GM12878 (cell line): ENCODE measurements around the gene TRAPPC3. TPM values are rescaled to one million over a fixed set of nuclear protein-coding genes. Genes with fewer than 3 reads are reported as not detected.

Experiments
- ATAC-seq: fragments of 200-7000 bp; cut with Tn5 transposase; 3 replicates; pipeline ENCODE4 v1.9.1; 2020; ENCODE audit warnings: mild to moderate bottlenecking, moderate library complexity
- BruUV-seq: library from RNA; stranded (reverse); fragments of 400-500 nt; replicated peaks from 2 replicates; lab custom pipeline; 2021; lab: Mats Ljungman, UMichigan
- CTCF ChIA-PET: fragments of 300-600 bp; sonication (Branson Sonifier 250); formaldehyde crosslinking; extraction: SDS; loops from one replicate; lab custom pipeline; 2021; ENCODE audit warnings: inconsistent platforms; lab: Yijun Ruan, JAX
- POLR2A ChIA-PET: fragments of 350-600 bp; formaldehyde crosslinking; extraction: SDS; loops from one replicate; lab custom pipeline; 2021; ENCODE audit warnings: inconsistent platforms; lab: Charles Lee
- RAD21 ChIA-PET: fragments of 300-600 bp; sonication (Branson Sonifier 250); formaldehyde crosslinking; loops from one replicate; lab custom pipeline; 2023; ENCODE audit warnings: antibody characterized with exemption; ENCODE audit not compliant: unreplicated experiment; lab: Charles Lee
- SMC1A ChIA-PET: fragments of 300-600 bp; sonication (Branson Sonifier 250); formaldehyde crosslinking; loops from one replicate; lab custom pipeline; 2023; ENCODE audit not compliant: unreplicated experiment, uncharacterized antibody; lab: Charles Lee
- DNase-seq: peaks from one replicate; pipeline ENCODE4 v3.0.0-alpha.2; 2011; ENCODE audit warnings: low read depth, low spot score
- FAIRE-seq: peaks from 3 replicates; lab custom pipeline; 2011; peaks lifted over from hg19 to GRCh38; lab: Jason Lieb, UNC
- H2AFZ ChIP-seq: 2 replicates; pipeline ENCODE4 v1.6.0; 2011; ENCODE audit warnings: low read depth, low read length, control low read depth; ENCODE audit not compliant: control insufficient read depth
- H3K27ac ChIP-seq: 2 replicates; pipeline ENCODE4 v1.5.1; 2011; ENCODE audit warnings: control low read depth; ENCODE audit not compliant: control insufficient read depth, insufficient read depth
- H3K27me3 ChIP-seq, 2 experiments: replicated peaks in 1 of 2; 2 replicates each; pipeline versions ENCODE4 v1.6.0 to v1.6.1; 2011; ENCODE audit warnings: low read length in 1 of 2; ENCODE audit not compliant: control insufficient read depth in 2 of 2, insufficient read depth in 2 of 2
- H3K36me3 ChIP-seq, 2 experiments: 2 replicates each; pipeline ENCODE4 v1.5.1; 2011; ENCODE audit warnings: low read length in 1 of 2; ENCODE audit not compliant: control insufficient read depth in 2 of 2, insufficient read depth in 2 of 2
- H3K4me1 ChIP-seq: 2 replicates; pipeline ENCODE4 v1.6.1; 2011; ENCODE audit warnings: mild to moderate bottlenecking, low read length, moderate library complexity, mixed read lengths; ENCODE audit not compliant: control insufficient read depth, insufficient read depth
- H3K4me2 ChIP-seq: 2 replicates; pipeline ENCODE4 v1.6.0; 2011; ENCODE audit warnings: control low read depth; ENCODE audit not compliant: control insufficient read depth, insufficient read depth
- H3K4me3 ChIP-seq: fragments of 200-600 bp; sonication (generic); 2 replicates; pipeline ENCODE4 v1.5.1; 2016
- H3K79me2 ChIP-seq: 2 replicates; pipeline ENCODE4 v1.6.0; 2011; ENCODE audit warnings: low read length; ENCODE audit not compliant: control insufficient read depth, insufficient read depth
- H3K9ac ChIP-seq: 2 replicates; pipeline ENCODE4 v1.8.0; 2011; ENCODE audit warnings: low read length, control low read depth, mixed read lengths; ENCODE audit not compliant: control insufficient read depth, insufficient read depth
- H3K9me3 ChIP-seq: replicated peaks from 3 replicates; pipeline ENCODE4 v1.5.1; 2011; ENCODE audit warnings: mild to moderate bottlenecking, low read length; ENCODE audit not compliant: control insufficient read depth, insufficient read depth
- H4K20me1 ChIP-seq: 2 replicates; pipeline ENCODE4 v1.6.0; 2011; ENCODE audit not compliant: control insufficient read depth, insufficient read depth
- BRCA1 ChIP-seq: IDR thresholded peaks from 2 replicates; pipeline ENCODE4 v1.6.1; 2011; ENCODE audit warnings: low read depth, low read length, improper control_type of control experiment
- CBX3 ChIP-seq: fragments of 200-600 bp; sonication (generic); IDR thresholded peaks from 2 replicates; pipeline ENCODE4 v1.6.1; 2016; ENCODE audit warnings: low read depth, borderline replicate concordance
- CHD1 ChIP-seq: IDR thresholded peaks from 2 replicates; pipeline ENCODE4 v1.6.1; 2012; ENCODE audit warnings: low read depth, low read length, improper control_type of control experiment
- CHD2 ChIP-seq: IDR thresholded peaks from 2 replicates; pipeline ENCODE4 v1.6.1; 2011; ENCODE audit warnings: low read depth, low read length, improper control_type of control experiment, borderline replicate concordance
- EGR1 ChIP-seq, 2 experiments: IDR thresholded peaks; 1 replicate in 1 of 2; 2 replicates in 1 of 2; pipeline ENCODE4 v1.6.1; 2011 to 2012; ENCODE audit warnings: low read depth in 2 of 2, low read length in 2 of 2, borderline replicate concordance in 1 of 2, mild to moderate bottlenecking in 1 of 2, moderate library complexity in 1 of 2
- ESRRA ChIP-seq: IDR thresholded peaks from 2 replicates; pipeline ENCODE4 v1.6.1; 2012; ENCODE audit warnings: mild to moderate bottlenecking, low read length, improper control_type of control experiment
- FOS ChIP-seq: IDR thresholded peaks from 3 replicates; pipeline ENCODE4 v1.6.1; 2011; ENCODE audit warnings: borderline replicate concordance; ENCODE audit not compliant: insufficient read length; ENCODE audit errors: extremely low read depth
- IRF4 ChIP-seq: IDR thresholded peaks from 2 replicates; pipeline ENCODE4 v1.6.1; 2011; ENCODE audit warnings: low read depth, low read length
- KAT2A ChIP-seq: conservative IDR thresholded peaks from 2 replicates; pipeline ENCODE4 v1.6.1; 2011; ENCODE audit warnings: low read depth, low read length; ENCODE audit not compliant: control insufficient read depth
- KDM1A ChIP-seq: fragments of 200-600 bp; sonication (generic); IDR thresholded peaks from 2 replicates; pipeline ENCODE4 v1.6.1; 2016; ENCODE audit warnings: borderline replicate concordance
- RAD21 ChIP-seq: IDR thresholded peaks from 2 replicates; pipeline ENCODE4 v1.6.1; 2011; ENCODE audit warnings: mild to moderate bottlenecking, low read depth, low read length, moderate library complexity; ENCODE audit not compliant: insufficient read depth
- RAD51 ChIP-seq: fragments of 450-650 bp; IDR thresholded peaks from 2 replicates; pipeline ENCODE4 v1.6.1; 2016; ENCODE audit warnings: moderate library complexity, mild to moderate bottlenecking, inconsistent platforms
- RELA ChIP-seq: fragments of 450-650 bp; IDR thresholded peaks from 2 replicates; pipeline ENCODE4 v1.8.0; 2014; ENCODE audit warnings: borderline replicate concordance; ENCODE audit not compliant: partially characterized antibody
- TCF3 ChIP-seq: IDR thresholded peaks from 2 replicates; pipeline ENCODE4 v1.6.1; 2012; ENCODE audit warnings: low read depth, mild to moderate bottlenecking, low read length, borderline replicate concordance; ENCODE audit not compliant: insufficient read depth
- ZNF207 ChIP-seq: fragments of 450-650 bp; IDR thresholded peaks from 2 replicates; pipeline ENCODE4 v1.6.1; 2014; ENCODE audit warnings: antibody characterized with exemption, mild to moderate bottlenecking, borderline replicate concordance
- WGBS: methylation state at CpG from one replicate; pipeline ENCODE4 v1.1.6; 2016; ENCODE audit warnings: low lambda C conversion rate; ENCODE audit not compliant: insufficient replicate concordance, insufficient coverage; ENCODE audit errors: missing lambda C conversion rate; 5-methylcytosine and 5-hydroxymethylcytosine counted together
- in situ Hi-C: fragments of 300-500 bp; cut with MboI; formaldehyde crosslinking; loops from 9 replicates; pipeline ENCODE4 v1.14.3; 2018; ENCODE audit warnings: mixed read lengths
- intact Hi-C: fragments of 100-400 bp; cut with micrococcal nuclease; formaldehyde crosslinking; loops from one replicate; pipeline ENCODE4 v1.14.2; 2022; ENCODE audit not compliant: unreplicated experiment
- polyA plus RNA-seq, 11 experiments: library from polyadenylated mRNA; depleted of rRNA in 4 of 11; unstranded in 6 of 11; stranded (reverse) in 5 of 11; fragments of >200 nt; fragmentation: Nextera tagmentation in 4 of 11; fragmentation: Illumina TruSeq in 1 of 11; extraction: Ambion mirVana in 4 of 11; extraction: Trizol in 1 of 11; gene quantifications; 1 replicate in 1 of 11; 2 replicates in 10 of 11; pipeline versions ENCODE4 v1.2.1 to v1.2.3, GENCODE V29; 2011 to 2016; ENCODE audit warnings: inconsistent platforms in 2 of 11, missing spikeins in 2 of 11, low read depth in 1 of 11
- total RNA-seq, 4 experiments: library from RNA; depleted of rRNA in 3 of 4; stranded (reverse); fragments of >200 nt in 3 of 4; fragmentation: Illumina TruSeq in 1 of 4; extraction: Trizol in 1 of 4; gene quantifications; 2 replicates each; pipeline versions ENCODE4 v1.2.1 to v1.2.3, GENCODE V29; 2013 to 2021
- TF ChIP-seq, protein P1 (sequence below): IDR thresholded peaks from 2 replicates; pipeline ENCODE4 v1.6.1; 2012; ENCODE audit warnings: low read depth, low read length, improper control_type of control experiment

TRAPPC3 gene
- total and polyA plus RNA-seq, 10 of the 15 experiments (the other 5 are each of a cell fraction or from before 2014, with no cell fraction given), result 14.7 to 122 (median 70.5) TPM

- ATAC-seq (no peak), DNase-seq (no peak), FAIRE-seq (no peak)
- Histone ChIP-seq H3K9me3 (no peaks in the 10 kb centered on the region), H3K9ac (no peak overlapping the region), H3K27ac (no peak overlapping the region), H3K4me1 (no peaks in the 10 kb centered on the region), H3K36me3 (no peaks in the 10 kb centered on the region), H3K27me3 (no peaks in the 10 kb centered on the region), H3K79me2 (no peaks in the 10 kb centered on the region), H3K4me2 (no peak overlapping the region), H3K4me3 (no peak overlapping the region), H4K20me1 (no peaks in the 10 kb centered on the region), H2AFZ (no peak overlapping the region)
- RAD21 ChIA-PET, result interaction anchor here (0.6 to 1.5 kb wide), 3 partner anchors 24 to 142 kb away, joined by 3 to 4 read pairs (median 3); no protein-coding TSS in a partner anchor
- WGBS, result 21% methylated on average over 4 of the region's 4 CpGs
- intact Hi-C loops (no loop called here), in situ Hi-C loops (no loop called here)
- BruUV-seq, result no TSS peak
- POLR2A ChIA-PET, result no interaction called here
- TF ChIP-seq ZNF207, result no peak
- no peak for TF ChIP-seq FOS
- no peak for TF ChIP-seq IRF4
- TF ChIP-seq RELA, result no peak
- no peak for TF ChIP-seq RAD21
- TF ChIP-seq RAD51, result no peak
- TF ChIP-seq KDM1A, result no peak
- TF ChIP-seq CHD1, result no peak
- TF ChIP-seq, protein P1, sequence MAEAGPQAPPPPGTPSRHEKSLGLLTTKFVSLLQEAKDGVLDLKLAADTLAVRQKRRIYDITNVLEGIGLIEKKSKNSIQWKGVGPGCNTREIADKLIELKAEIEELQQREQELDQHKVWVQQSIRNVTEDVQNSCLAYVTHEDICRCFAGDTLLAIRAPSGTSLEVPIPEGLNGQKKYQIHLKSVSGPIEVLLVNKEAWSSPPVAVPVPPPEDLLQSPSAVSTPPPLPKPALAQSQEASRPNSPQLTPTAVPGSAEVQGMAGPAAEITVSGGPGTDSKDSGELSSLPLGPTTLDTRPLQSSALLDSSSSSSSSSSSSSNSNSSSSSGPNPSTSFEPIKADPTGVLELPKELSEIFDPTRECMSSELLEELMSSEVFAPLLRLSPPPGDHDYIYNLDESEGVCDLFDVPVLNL, result no peak
- TF ChIP-seq CHD2, result no peak
- no peak for TF ChIP-seq TCF3
- TF ChIP-seq ESRRA, result no peak
- no peak for TF ChIP-seq CBX3
- no peak for TF ChIP-seq KAT2A
- no peak for TF ChIP-seq BRCA1
- TF ChIP-seq EGR1 (IDR thresholded peaks at IDR 0.05; ENCODE audit: borderline replicate concordance in 1 of 2, low read depth in 2 of 2, low read length in 2 of 2), result no peak
- CTCF ChIA-PET, result interaction anchor here (1.0 to 1.6 kb wide), 4 partner anchors 11 to 24 kb away, joined by 3 to 5 read pairs (median 4); no protein-coding TSS in a partner anchor
- SMC1A ChIA-PET, result no interaction called here
Observed at GRCh38 chr1:36111151-36111550, 38.1 kb downstream of the TRAPPC3 start.
